ENCODE measurements around the gene TPM4. TPM values are rescaled to one million over a fixed set of nuclear protein-coding genes. Genes with fewer than 3 reads are reported as not detected.

Gene TPM4
- polyA plus RNA-seq, 1 donor from 2014 or later: 119 TPM

- H3K4me2 ChIP-seq (ENCODE audit: low read length): no peak overlapping the region
- TF ChIP-seq TAF1 (IDR thresholded peaks at IDR 0.05; ENCODE audit: low read depth): no peak
- TF ChIP-seq REST (IDR thresholded peaks at IDR 0.05; ENCODE audit: borderline replicate concordance): no peak
- no peak for TF ChIP-seq SMC3 (conservative IDR thresholded peaks at IDR 0.05; ENCODE audit: poor library complexity)
- no peak for TF ChIP-seq EZH2 (IDR thresholded peaks at IDR 0.05; ENCODE audit: borderline replicate concordance, insufficient read depth, low read length, poor library complexity, severe bottlenecking)
- no peak for TF ChIP-seq CTCF (IDR thresholded peaks at IDR 0.05; ENCODE audit: poor library complexity, severe bottlenecking)
- no peak for TF ChIP-seq POLR2AphosphoS5 (IDR thresholded peaks at IDR 0.05)
- H3K9me3 ChIP-seq (ENCODE audit: low read length): no peaks in the 10 kb centered on the region
- H3F3A ChIP-seq (ENCODE audit: insufficient read depth, low read length, poor library complexity, severe bottlenecking): no peaks in the 10 kb centered on the region
- no peaks in the 10 kb centered on the region for H3K9me2 ChIP-seq (ENCODE audit: insufficient read depth, low read length)
- H2AFZ ChIP-seq (ENCODE audit: low read depth, low read length): no peak overlapping the region
- no peaks in the 10 kb centered on the region for H3K27me3 ChIP-seq (ENCODE audit: insufficient read depth, low read depth, low read length)
- no peak overlapping the region for H3K27ac ChIP-seq (ENCODE audit: low read length)
- no peaks in the 10 kb centered on the region for H3K79me2 ChIP-seq (replicated peaks; ENCODE audit: insufficient read depth, low read length)
- no peaks in the 10 kb centered on the region for H3K36me3 ChIP-seq (ENCODE audit: insufficient read depth, low read length)
- H4K20me1 ChIP-seq (ENCODE audit: insufficient read depth): no peaks in the 10 kb centered on the region
- no peak overlapping the region for H3K4me3 ChIP-seq (ENCODE audit: low read length)
- H3K9ac ChIP-seq (ENCODE audit: low read length): no peak overlapping the region
Observed at GRCh38 chr19:16066611-16067104, 9.6 kb upstream of the TPM4 start.

DNA sequence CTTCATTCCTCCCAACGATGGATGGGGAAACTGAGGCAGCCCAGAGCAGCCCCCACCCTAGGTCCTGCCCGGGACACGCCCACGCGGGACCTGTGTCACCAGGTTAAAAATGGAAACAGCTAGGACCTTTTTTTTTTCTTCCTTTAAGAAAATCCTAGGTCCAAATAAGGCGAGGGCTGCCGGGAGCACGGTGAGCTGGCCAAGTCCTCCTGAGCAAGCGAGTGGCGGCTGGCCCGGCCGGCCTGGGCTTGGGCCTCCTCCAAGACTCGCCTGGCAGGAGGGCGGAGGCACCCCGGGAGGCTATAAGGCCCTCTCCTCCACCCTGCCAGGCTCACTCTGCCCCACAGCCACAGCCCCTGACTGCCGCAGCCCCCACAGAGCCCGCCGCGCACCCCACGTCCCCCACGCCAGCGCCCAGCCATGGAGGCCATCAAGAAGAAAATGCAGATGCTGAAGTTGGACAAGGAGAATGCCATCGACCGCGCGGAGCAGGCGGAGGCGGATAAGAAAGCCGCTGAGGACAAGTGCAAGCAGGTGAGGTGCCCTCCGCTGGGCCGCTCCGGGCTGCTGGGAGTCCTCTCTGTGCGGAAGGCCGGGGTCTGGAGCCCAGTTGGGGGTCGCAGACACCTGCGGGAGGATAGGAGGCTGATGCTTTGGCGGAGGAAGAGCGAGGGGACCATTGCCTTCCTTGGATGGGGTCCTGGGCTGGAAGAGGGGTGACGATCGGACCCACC lies 8.9 kb upstream of the TPM4 start:
- no peak overlapping the region for H3K4me2 ChIP-seq (ENCODE audit: low read length)
- H3K27me3 ChIP-seq (ENCODE audit: insufficient read depth, low read depth, low read length): no peaks in the 10 kb centered on the region
- TF ChIP-seq SMC3 (conservative IDR thresholded peaks at IDR 0.05; ENCODE audit: poor library complexity) (no peak), EP300 (conservative IDR thresholded peaks at IDR 0.05; ENCODE audit: poor library complexity, severe bottlenecking) (no peak), EZH2 (IDR thresholded peaks at IDR 0.05; ENCODE audit: borderline replicate concordance, insufficient read depth, low read length, poor library complexity, severe bottlenecking) (no peak), TAF1 (IDR thresholded peaks at IDR 0.05; ENCODE audit: low read depth) (no peak), MXI1 (conservative IDR thresholded peaks at IDR 0.05; ENCODE audit: poor library complexity, severe bottlenecking) (no peak)
- no peaks in the 10 kb centered on the region for H3K79me2 ChIP-seq (replicated peaks; ENCODE audit: insufficient read depth, low read length)
- no peaks in the 10 kb centered on the region for H3K9me2 ChIP-seq (ENCODE audit: insufficient read depth, low read length)
- no peaks in the 10 kb centered on the region for H3F3A ChIP-seq (ENCODE audit: insufficient read depth, low read length, poor library complexity, severe bottlenecking)
- H3K36me3 ChIP-seq (ENCODE audit: insufficient read depth, low read length): no peaks in the 10 kb centered on the region
- no peaks in the 10 kb centered on the region for H3K9me3 ChIP-seq (ENCODE audit: low read length)
- H3K4me3 ChIP-seq (ENCODE audit: low read length): no peak overlapping the region
- H3K27ac ChIP-seq (ENCODE audit: low read length): no peak overlapping the region
- H2AFZ ChIP-seq (ENCODE audit: low read depth, low read length): no peak overlapping the region
- no peak overlapping the region for H3K9ac ChIP-seq (ENCODE audit: low read length)
- H4K20me1 ChIP-seq (ENCODE audit: insufficient read depth): no peaks in the 10 kb centered on the region
